Measurements from ENCODE around the gene DLL4.

The DLL4 gene

DNA sequence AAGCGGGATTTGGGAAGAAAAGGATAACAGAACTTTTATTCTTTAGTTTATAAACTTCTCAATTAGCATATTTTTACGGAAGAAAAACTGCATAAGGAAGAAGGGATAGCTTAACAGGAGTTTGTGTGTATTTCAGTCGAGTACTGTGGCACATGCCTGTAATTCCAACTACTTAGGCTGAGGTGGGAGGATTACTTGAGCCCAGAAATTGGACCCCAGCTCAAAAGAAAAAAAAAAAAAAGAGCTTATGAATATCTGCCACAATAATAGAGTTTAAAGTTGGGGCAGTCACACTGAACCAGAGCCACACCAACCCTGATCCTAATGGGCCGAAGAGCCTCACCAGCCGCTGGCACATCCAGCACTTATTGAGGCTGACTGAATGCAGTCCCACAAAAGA, 55.3 kb downstream of the DLL4 start:
- no peak for DNase-seq (ENCODE audit: low spot score)
- TF ChIP-seq, protein P1, sequence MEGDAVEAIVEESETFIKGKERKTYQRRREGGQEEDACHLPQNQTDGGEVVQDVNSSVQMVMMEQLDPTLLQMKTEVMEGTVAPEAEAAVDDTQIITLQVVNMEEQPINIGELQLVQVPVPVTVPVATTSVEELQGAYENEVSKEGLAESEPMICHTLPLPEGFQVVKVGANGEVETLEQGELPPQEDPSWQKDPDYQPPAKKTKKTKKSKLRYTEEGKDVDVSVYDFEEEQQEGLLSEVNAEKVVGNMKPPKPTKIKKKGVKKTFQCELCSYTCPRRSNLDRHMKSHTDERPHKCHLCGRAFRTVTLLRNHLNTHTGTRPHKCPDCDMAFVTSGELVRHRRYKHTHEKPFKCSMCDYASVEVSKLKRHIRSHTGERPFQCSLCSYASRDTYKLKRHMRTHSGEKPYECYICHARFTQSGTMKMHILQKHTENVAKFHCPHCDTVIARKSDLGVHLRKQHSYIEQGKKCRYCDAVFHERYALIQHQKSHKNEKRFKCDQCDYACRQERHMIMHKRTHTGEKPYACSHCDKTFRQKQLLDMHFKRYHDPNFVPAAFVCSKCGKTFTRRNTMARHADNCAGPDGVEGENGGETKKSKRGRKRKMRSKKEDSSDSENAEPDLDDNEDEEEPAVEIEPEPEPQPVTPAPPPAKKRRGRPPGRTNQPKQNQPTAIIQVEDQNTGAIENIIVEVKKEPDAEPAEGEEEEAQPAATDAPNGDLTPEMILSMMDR (IDR thresholded peaks at IDR 0.05; ENCODE audit: extremely low read depth, missing control alignments), result no peak

DNA sequence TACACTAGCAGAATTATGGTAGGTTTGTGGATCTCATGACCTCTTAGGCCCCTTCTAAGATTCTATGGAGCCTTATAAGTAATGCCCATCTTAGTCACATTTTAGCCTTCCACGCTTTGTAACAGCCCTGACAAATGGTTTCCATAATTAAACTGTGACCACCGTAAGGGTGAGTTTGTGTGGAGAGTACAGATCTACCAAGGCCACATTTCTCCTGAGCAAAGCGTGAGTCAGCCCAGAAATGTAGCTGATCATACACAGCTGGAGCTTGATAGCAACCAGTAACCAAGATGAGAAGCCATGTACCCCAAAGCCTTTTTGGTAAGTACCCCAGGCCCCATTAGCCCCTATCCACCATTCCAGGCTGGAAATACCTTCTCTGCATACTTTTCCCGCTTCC, 55.8 kb downstream of the DLL4 start:
- TF ChIP-seq, protein P1 (IDR thresholded peaks at IDR 0.05; ENCODE audit: extremely low read depth, missing control alignments), result no peak
- DNase-seq (ENCODE audit: low spot score), result no peak

DNA sequence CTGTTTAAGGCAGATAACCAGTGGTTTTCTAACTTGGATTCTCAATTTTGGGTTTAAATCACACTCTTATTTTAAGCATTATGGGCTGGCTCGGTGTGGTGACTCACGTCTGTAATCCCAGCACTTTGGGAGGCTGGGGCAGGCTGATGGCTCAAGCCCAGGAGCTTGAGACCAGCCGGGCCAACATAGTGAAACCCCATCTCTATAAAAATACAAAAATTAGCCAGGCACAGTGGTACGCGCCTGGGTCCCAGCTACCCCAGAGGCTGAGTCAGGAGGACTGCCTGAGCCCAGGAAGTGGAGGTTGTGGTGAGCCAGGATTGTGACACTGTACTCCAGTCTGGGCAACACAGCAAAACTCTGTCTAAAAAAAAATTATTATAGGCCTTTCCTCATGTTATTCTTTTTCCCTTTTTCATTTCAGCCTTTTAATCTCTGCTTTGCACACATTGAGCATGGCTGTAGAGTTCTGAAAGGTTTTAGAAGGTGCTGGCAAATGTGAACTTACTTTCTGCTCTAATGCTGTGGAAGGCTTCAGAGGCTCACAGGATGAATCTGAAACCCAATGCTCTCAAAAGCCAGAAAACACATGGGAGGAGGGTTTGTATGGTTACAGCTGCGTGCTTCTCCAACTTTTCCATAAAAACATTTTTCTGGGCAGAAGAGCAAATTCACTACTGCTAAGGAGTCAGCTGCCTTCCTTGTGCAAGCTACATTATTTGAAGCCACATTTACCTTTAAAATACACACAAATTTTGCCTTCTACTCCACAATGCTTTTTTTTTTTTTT, 56.6 kb downstream of the DLL4 start:
- no peak for DNase-seq (ENCODE audit: low spot score)
- TF ChIP-seq, protein P1 (IDR thresholded peaks at IDR 0.05; ENCODE audit: extremely low read depth, missing control alignments), result no peak

GRCh38 chr15:40986820-40987219, 57.7 kb downstream of the DLL4 start:
- TF ChIP-seq, protein P1 (IDR thresholded peaks at IDR 0.05; ENCODE audit: extremely low read depth, missing control alignments), result no peak
- DNase-seq (ENCODE audit: low spot score), result no peak

DNA sequence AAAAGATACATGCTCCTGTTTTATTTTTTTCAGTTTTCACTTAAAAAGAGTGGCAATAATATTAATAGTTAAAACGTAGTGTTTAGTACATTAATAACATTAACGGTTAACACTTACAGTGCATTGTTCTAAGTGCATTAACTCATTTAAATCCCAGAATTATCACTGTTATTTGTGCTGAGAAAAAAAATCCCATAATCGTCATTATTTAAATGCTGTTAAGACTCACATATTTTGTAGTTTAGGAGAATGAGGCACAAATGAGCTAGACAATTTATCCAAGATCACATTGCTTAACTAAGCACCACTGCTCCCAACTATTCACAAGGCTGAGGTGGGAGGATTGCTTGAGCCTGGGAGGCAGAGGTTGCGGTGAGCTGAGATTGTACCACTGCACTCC, 59.0 kb downstream of the DLL4 start:
- TF ChIP-seq, protein P1 (IDR thresholded peaks at IDR 0.05; ENCODE audit: extremely low read depth, missing control alignments), result no peak
- DNase-seq (ENCODE audit: low spot score), result no peak
